ENCODE results near the gene TSPAN1. TPM values are rescaled to one million over a fixed set of nuclear protein-coding genes. Genes with fewer than 3 reads are reported as not detected.
A peak's percentile ranks its signal among the peaks of the same experiment; 100 is the strongest.

The TSPAN1 gene
- total RNA-seq, 4 donors from 2014 or later, result 1.0 to 11.0 (median 1.7) TPM

DNA sequence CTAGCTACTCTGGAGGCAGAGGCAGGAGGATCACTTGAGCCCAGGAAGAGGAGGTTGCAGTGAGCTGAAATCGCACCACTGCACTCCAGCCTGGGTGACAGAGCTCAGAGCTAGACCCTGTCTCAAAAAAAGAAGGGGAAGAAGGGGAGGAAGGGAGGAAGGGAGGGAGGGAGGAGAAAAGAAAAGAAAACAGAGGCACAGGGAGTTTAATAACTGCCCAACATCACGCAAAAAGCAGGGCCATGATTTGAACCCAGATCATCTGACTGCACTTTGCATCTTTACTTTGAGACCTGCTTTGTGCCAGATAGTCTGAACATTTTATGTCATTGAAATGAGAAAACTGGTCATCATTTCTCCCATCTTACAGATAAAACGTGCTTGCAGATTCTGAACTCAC, 30.3 kb downstream of the TSPAN1 start:
- H3K4me1 ChIP-seq, result peaks cover 0 to 45% (median 13%) of the 10 kb centered on the region in 3 donors
- no peaks in the 10 kb centered on the region for H3K27me3 ChIP-seq
- 53 to 71% methylated on average over 2 to 3 of the region's 3 CpGs for WGBS, 2 donors (ENCODE audit: low coverage in 1 of 2)
- H3K9me3 ChIP-seq, result no peaks in the 10 kb centered on the region
- TF ChIP-seq POLR2AphosphoS5 (IDR thresholded peaks at IDR 0.05) (no peak), POLR2A (IDR thresholded peaks at IDR 0.05) (no peak), EP300 (IDR thresholded peaks at IDR 0.05) (no peak)
- TF ChIP-seq, protein P1, sequence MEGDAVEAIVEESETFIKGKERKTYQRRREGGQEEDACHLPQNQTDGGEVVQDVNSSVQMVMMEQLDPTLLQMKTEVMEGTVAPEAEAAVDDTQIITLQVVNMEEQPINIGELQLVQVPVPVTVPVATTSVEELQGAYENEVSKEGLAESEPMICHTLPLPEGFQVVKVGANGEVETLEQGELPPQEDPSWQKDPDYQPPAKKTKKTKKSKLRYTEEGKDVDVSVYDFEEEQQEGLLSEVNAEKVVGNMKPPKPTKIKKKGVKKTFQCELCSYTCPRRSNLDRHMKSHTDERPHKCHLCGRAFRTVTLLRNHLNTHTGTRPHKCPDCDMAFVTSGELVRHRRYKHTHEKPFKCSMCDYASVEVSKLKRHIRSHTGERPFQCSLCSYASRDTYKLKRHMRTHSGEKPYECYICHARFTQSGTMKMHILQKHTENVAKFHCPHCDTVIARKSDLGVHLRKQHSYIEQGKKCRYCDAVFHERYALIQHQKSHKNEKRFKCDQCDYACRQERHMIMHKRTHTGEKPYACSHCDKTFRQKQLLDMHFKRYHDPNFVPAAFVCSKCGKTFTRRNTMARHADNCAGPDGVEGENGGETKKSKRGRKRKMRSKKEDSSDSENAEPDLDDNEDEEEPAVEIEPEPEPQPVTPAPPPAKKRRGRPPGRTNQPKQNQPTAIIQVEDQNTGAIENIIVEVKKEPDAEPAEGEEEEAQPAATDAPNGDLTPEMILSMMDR (IDR thresholded peaks at IDR 0.05), result no peak
- peak overlapping the region in 1 of 2 donors; percentile 90 for H3K4me3 ChIP-seq
- no peak for ATAC-seq
- peaks cover 0 to 16% of the 10 kb centered on the region in 2 donors for H3K36me3 ChIP-seq
- peak overlapping the region in 3 of 4 donors; percentile 83 to 91 (median 89) for H3K27ac ChIP-seq

DNA sequence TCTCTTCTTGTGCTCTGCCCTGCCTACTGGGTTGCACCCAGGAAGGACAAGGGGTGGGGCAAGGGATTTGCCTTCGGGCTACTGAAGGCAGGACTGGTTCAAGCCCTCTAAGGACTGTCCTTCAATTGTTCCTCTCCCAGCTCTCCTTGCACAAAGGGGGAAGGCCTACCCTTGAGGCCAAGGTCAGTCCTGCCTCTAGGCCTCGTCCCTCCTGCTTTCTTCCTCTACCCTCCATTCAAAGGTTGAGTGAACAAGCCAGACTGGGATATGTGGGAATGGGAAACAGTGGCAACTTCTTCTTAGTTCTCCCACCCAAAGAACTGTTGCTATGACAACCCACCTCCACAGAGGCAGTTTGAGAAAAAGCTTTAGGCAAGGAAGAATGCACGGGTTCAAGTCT, 30.9 kb downstream of the TSPAN1 start:
- no peak for ATAC-seq
- Histone ChIP-seq H3K4me1 (peaks cover 0 to 45% (median 13%) of the 10 kb centered on the region in 3 donors), H3K27me3 (no peaks in the 10 kb centered on the region), H3K9me3 (no peaks in the 10 kb centered on the region), H3K4me3 (no peak overlapping the region), H3K27ac (peak overlapping the region in 3 of 4 donors; percentile 83 to 91 (median 89)), H3K36me3 (peaks cover 0 to 22% of the 10 kb centered on the region in 2 donors)
- TF ChIP-seq, protein P1 (IDR thresholded peaks at IDR 0.05), result no peak
- TF ChIP-seq EP300 (IDR thresholded peaks at IDR 0.05) (no peak), POLR2A (IDR thresholded peaks at IDR 0.05) (no peak), POLR2AphosphoS5 (IDR thresholded peaks at IDR 0.05) (no peak)
- 19 to 41% methylated on average over 2 to 3 of the region's 3 CpGs for WGBS, 2 donors (ENCODE audit: low coverage in 1 of 2)

DNA sequence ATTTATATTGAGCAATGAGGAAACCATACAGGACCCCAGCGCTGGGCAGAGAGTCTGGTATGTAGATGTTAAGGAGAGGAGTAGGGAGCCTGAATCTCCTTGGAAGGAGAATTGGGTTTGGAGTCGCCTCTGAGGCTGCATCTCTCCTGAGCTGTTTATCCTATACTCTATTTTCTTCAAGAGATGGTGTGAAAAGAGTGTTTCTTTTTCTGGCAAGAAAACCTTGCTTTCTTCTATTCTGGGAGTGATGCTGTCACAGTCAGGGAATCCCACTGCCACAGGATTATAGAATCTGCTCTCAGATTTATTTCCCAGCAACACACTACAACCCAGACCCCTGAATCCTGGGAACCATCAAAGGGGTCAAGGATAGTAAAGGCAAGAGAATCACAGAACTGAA, 31.5 kb downstream of the TSPAN1 start:
- ATAC-seq, result no peak
- 63 to 79% methylated on average over 2 of the region's 2 CpGs for WGBS, 2 donors (ENCODE audit: low coverage in 1 of 2)
- Histone ChIP-seq H3K36me3 (peaks cover 0 to 22% of the 10 kb centered on the region in 2 donors), H3K9me3 (no peaks in the 10 kb centered on the region), H3K27ac (peak overlapping the region in 3 of 4 donors; percentile 83 to 91 (median 89)), H3K4me3 (no peak overlapping the region), H3K27me3 (no peaks in the 10 kb centered on the region), H3K4me1 (peaks cover 0 to 45% (median 13%) of the 10 kb centered on the region in 3 donors)
- TF ChIP-seq, protein P1 (IDR thresholded peaks at IDR 0.05), result no peak
- TF ChIP-seq EP300 (IDR thresholded peaks at IDR 0.05), result no peak
- no peak for TF ChIP-seq POLR2AphosphoS5 (IDR thresholded peaks at IDR 0.05)
- TF ChIP-seq POLR2A (IDR thresholded peaks at IDR 0.05), result no peak

DNA sequence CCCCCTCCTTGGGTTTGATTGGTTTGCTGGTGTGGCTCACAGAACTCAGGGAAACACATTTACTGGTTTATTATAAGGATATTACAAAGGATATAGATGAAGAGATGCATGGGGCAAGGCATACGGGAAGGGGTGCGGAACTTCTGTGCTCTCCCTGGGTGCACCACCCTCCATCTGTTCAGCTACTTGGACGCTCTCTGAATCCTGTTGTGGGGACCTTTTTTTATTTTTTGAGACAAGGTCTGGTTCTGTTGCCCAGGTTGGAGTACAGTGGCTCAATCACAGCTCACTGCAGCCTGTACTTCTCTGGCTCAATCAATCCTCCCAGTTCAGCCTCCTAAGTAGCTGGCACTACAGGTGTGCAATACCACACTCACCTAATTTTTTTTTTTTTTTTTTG, 35.7 kb downstream of the TSPAN1 start:
- no peak for ATAC-seq
- H3K27ac ChIP-seq, result no peak overlapping the region
- H3K4me1 ChIP-seq, result peaks cover 0 to 13% (median 3%) of the 10 kb centered on the region in 3 donors
- WGBS, 2 donors (ENCODE audit: low coverage in 1 of 2), result 79 to 96% methylated on average over 3 of the region's 3 CpGs
- H3K9me3 ChIP-seq, result no peaks in the 10 kb centered on the region
- TF ChIP-seq POLR2A (IDR thresholded peaks at IDR 0.05), result no peak
- TF ChIP-seq, protein P1 (IDR thresholded peaks at IDR 0.05), result no peak
- no peak for TF ChIP-seq EP300 (IDR thresholded peaks at IDR 0.05)
- no peak for TF ChIP-seq POLR2AphosphoS5 (IDR thresholded peaks at IDR 0.05)
- peaks cover 0 to 22% of the 10 kb centered on the region in 2 donors for H3K36me3 ChIP-seq
- H3K27me3 ChIP-seq, result no peaks in the 10 kb centered on the region
- no peak overlapping the region for H3K4me3 ChIP-seq

DNA sequence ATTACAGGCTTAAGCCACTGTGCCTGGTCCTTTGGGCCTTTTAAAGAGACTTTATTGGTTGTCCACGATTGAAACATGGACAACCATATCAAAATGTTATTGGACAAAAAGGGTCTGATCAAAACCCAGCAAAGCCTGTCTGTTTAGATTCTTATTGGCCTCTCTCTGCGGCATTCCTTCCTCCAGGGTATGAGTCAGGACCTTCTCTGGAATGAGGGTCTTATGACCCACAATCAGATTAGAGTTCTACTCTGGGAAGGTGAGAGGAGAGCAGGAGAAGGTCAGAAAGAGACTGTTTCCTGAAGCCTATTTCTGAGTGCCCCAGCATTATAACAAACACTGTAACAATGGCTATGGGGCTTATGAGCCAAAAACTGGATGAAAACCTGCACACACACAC, 36.2 kb downstream of the TSPAN1 start:
- Histone ChIP-seq H3K27me3 (no peaks in the 10 kb centered on the region), H3K27ac (no peak overlapping the region), H3K4me1 (peaks cover 0 to 8% (median 0%) of the 10 kb centered on the region in 3 donors), H3K9me3 (no peaks in the 10 kb centered on the region), H3K4me3 (no peak overlapping the region), H3K36me3 (peaks cover 0 to 22% of the 10 kb centered on the region in 2 donors)
- no peak for ATAC-seq
- TF ChIP-seq POLR2AphosphoS5 (IDR thresholded peaks at IDR 0.05) (no peak), EP300 (IDR thresholded peaks at IDR 0.05) (no peak), POLR2A (IDR thresholded peaks at IDR 0.05) (no peak)
- TF ChIP-seq, protein P1 (IDR thresholded peaks at IDR 0.05), result no peak
- WGBS, 2 donors (ENCODE audit: low coverage in 1 of 2), result 71 to 100% methylated on average over 1 to 2 of the region's 2 CpGs

Data from gastroesophageal sphincter (tissue), 4 donors.